OCI-LY3 (cell line): ENCODE measurements around the gene OLIG2.

Source experiments
- CTCF ChIP-seq: fragments of 200-600, 300-600 bp; sonication (generic); IDR thresholded peaks from 2 replicates; pipeline ENCODE4 v1.5.1; 2014; ENCODE audit warnings: antibody characterized with exemption, low read length, low read depth
- EZH2phosphoT487 ChIP-seq: fragments of 200-600 bp; shearing (Covaris generic); IDR thresholded peaks from 2 replicates; pipeline ENCODE4 v1.6.1; 2018; ENCODE audit warnings: antibody characterized with exemption, mixed run types, low read depth

- TF ChIP-seq CTCF (no peak), EZH2phosphoT487 (no peak)
These were observed 3.1 kb downstream of the OLIG2 start for GRCh38 chr21:33028773-33029384.
